Stimulated activated CD8-positive, alpha-beta memory T cell treated with anti-CD3 and anti-CD28 coated beads, Interleukin-15, amount 100 ng/mL, for 24 hours (primary cell): ENCODE data around the gene METRN.
"Not testable (repeated sequence)": the region's sequence is repeated elsewhere in the genome, so short reads cannot be mapped to it uniquely, and the experiment has no call there.

Experiments used
- DNase-seq: peaks from one replicate; pipeline ENCODE4 v3.0.0-alpha.2; 2020; ENCODE audit warnings: low read depth

METRN gene

GRCh38 chr16:709566-710499, 5.1 kb upstream of the METRN start:
- no peak for DNase-seq

DNA sequence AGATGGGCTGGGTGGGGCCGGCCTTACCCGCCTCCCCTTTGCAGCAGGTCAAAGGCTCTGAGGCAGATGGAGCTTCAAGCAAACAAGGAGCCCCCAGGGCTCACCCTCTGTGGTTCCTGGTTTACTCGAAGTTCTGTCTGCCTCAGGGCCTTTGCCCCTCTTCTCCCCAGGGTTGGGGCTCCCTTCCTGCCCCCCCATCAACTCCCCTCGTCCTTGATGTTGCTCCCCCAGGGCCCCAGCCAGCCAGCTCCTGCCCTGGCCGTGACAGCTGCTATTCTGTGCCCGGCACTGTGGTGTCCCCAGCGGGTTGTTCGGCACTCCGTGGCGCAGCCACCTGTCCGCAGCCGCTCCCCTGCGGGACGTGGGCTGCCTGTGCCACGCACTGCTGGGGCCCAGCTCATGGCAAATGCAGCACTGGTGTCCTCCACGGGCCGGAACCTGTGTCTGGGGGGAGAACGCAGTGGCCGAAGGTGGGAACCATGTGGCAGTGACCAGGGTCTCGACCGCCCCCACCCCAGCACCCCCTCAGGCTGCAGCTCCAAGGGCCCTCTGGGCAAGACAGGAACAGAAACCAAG, 4.3 kb upstream of the METRN start:
- no peak for DNase-seq

GRCh38 chr16:711084-711483, 3.8 kb upstream of the METRN start:
- DNase-seq: no peak

- DNase-seq: peak; percentile 72
Observed at GRCh38 chr16:711548-712320, 3.2 kb upstream of the METRN start.

DNA sequence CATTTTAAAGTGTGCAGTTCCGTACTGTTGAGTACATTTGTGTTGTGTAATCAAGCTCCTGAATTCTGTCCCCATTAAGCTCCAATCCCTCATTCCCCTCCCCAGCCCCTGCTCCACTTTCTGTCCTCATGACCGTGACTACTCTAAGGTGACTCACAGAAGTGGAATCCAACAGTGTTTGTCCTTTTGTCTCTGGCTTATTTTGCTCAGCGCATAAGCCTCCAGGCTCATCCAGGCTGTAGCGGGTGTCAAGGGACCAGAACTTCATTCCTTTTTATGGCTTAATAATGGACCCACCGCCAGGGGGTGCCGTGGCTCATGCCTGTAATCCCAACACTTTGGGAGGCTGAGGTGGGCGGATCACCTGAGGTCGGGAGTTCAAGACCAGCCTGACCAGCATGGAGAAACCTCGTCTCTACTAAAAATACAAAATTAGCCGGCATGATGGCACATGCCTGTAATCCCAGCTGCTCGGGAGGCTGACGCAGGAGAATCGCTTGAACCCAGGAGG, 2.1 kb upstream of the METRN start:
- not testable (repeated sequence) for DNase-seq

DNA sequence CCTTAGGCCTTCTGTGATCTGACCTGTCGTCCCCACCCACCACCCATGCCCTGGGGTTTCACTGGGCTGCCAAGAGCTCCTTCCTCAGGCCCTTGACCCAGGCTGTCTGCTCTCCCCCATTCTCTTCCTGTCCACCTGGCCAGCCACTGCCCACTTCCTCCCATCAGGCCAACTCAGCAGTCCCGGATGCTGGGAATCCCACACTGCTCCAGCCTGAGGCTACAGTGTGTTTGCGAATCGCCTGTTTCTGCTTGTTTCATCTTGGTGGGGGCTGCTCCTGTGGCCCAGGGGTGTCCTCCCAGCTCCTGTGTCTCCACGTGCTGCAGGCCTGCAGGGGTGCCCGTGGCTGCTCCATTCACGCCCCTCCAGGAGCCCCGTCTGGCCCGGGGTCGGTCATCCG, 839 bp upstream of the METRN start:
- DNase-seq: no peak

DNA sequence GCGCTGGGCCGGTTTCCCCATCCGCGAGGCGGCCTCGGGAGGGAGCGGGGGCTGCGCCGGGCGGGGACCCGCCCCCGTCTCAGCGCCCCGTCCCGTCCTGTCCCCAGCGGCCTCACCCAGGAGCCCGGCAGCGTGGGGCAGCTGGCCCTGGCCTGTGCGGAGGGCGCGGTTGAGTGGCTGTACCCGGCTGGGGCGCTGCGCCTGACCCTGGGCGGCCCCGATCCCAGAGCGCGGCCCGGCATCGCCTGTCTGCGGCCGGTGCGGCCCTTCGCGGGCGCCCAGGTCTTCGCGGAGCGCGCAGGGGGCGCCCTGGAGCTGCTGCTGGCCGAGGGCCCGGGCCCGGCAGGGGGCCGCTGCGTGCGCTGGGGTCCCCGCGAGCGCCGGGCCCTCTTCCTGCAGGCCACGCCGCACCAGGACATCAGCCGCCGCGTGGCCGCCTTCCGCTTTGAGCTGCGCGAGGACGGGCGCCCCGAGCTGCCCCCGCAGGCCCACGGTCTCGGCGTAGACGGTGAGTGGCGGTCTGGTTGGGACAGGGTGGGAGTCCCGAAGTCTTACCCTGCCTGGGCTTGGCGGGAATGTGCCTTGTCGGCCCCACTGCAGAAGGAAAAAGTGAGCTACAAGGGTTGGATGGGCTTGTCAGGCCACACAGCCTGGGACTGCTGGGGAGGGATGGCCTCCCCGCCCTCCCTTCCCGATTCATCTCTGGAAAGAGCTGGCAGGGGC, 720 bp downstream of the METRN start:
- no peak for DNase-seq

DNA sequence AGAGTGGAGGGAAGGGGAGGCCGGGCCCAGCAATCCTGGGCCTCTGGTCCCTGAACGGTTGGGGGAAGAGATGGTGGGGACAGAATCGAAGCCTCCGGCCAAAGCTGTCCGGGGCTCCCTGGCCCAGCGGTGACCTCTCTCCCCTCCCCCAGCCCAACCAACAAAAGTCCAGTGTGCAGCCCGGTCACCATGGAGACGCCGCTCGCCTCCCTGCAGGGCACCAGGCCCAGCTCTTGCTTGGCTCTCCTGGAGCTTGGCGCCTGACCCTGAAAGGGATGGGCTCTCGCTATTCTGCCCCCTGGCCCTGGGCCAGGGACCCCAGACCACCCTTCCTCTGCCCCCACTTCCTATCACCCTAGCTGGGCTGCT, 1.3 kb downstream of the METRN start:
- DNase-seq: no peak

- no peak for DNase-seq
Observed at GRCh38 chr16:716768-717325, 1.9 kb downstream of the METRN start.

DNA sequence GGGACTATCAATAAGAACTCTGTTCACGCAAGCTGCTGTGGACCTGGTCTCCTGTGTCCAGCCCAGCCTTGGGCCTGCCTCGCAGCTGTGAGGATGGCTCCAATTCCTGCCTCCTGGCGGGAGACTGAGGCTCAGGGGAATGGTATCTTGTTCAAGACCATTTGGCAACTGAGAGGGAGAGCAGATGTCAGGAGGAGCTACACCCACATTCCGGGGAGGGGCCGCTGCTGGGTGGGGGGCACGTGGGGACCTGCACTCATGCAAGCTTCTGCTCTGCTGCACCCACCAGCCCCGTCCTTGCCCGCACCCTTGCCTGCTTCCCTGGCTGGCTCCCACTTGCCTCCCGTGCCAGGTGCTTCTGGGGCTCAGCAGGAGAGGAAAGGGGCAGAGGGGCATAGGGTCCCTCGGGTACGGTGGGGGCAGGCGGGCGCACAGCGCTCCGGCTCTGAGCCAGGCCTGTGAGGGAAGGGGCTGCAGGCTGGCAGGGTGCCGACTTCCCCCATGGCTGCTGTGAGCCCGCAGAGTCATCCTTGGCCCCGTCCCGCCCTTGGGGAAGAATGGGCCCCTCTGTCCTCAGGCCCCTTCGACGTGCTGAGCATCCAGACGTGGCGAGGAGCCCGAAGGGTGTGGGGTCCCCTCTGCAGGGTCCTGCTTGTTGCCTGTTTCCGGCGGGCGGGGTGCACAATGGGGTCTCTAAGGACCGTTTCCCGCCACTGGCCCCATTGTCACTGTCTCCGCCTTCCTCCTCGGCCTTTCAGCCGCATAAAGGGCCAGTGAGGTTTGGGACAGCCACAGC, 2.7 kb downstream of the METRN start:
- DNase-seq: no peak

- DNase-seq: no peak
Observed at GRCh38 chr16:718389-718788, 3.5 kb downstream of the METRN start.

GRCh38 chr16:718922-719321, 4.0 kb downstream of the METRN start:
- no peak for DNase-seq

- no peak for DNase-seq
Observed at GRCh38 chr16:719815-720446, 5.0 kb downstream of the METRN start.

GRCh38 chr16:720447-720989, 5.6 kb downstream of the METRN start:
- DNase-seq: no peak

GRCh38 chr16:720990-721764, 6.3 kb downstream of the METRN start, which contains the start of gene ANTKMT:
Gene ANTKMT (plus strand): TSS chr16:721146. CDS start chr16:721275, 129 bp downstream.
- DNase-seq: peak; percentile 55

GRCh38 chr16:721765-722540, 7.0 kb downstream of the METRN start:
- DNase-seq: no peak

DNA sequence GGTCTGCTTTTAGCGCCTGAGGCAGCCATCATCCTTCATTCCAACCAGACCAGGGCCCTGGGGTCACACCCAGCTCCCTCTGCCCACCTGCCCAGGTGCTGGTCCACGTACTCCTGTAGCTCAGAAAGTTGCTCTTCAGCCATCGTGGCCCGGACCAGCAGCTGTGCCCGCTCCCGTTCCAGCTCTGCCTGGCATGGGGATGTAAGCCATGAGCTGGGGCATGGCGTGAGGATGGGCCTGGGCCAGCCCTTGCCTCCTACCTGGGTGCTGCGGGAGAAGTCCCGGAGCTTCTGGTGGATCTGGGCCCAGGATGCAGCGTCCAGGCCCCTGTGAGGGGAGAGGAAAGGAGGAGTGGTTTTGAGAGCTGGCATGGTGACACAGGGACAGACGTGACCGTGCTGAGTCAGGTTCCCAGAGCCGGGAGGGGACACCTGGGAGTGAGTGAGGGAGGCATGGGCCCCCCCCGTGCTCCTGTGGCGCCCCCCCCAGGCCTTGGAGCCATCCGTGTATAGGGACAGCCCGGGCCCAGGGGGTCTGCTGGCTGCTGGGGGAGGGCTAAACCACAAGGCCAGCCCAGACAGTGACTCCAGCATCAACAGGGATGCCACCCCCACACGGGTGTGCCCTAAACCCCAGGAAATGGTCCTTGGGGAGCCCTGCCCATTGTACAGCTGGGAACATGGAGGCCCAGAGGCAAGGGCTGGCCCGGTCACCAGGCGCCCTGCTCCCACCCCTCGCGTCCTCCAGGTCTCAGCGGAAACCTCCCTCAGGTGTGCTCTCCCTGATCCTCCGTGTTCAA, 8.1 kb downstream of the METRN start:
- DNase-seq: no peak
